NCI-H128 (cell line): ENCODE results near the gene MC1R.

Source experiments
- DNase-seq: peaks from one replicate; lab custom pipeline; 2025; ENCODE audit not compliant: unreplicated experiment; lab: John Stamatoyannopoulos, UW

MC1R gene

GRCh38 chr16:89895482-89896250, 23.0 kb upstream of the MC1R start:
- DNase-seq = no peak

- DNase-seq = no peak
Measured at GRCh38 chr16:89897204-89897603, 21.5 kb upstream of the MC1R start.

GRCh38 chr16:89898201-89898967, 20.3 kb upstream of the MC1R start:
- DNase-seq = no peak

GRCh38 chr16:89899879-89900481, 18.7 kb upstream of the MC1R start:
- DNase-seq = no peak

- no peak for DNase-seq
Measured at GRCh38 chr16:89900885-89901284, 17.8 kb upstream of the MC1R start.

GRCh38 chr16:89902980-89903379, 15.7 kb upstream of the MC1R start:
- DNase-seq = no peak

GRCh38 chr16:89903908-89904515, 14.7 kb upstream of the MC1R start:
- no peak for DNase-seq

- DNase-seq = no peak
Measured at GRCh38 chr16:89904606-89905510, 13.8 kb upstream of the MC1R start.

GRCh38 chr16:89905511-89906139, 13.0 kb upstream of the MC1R start:
- DNase-seq = no peak

- DNase-seq = no peak
Measured at GRCh38 chr16:89906140-89907025, 12.3 kb upstream of the MC1R start.

GRCh38 chr16:89907055-89907814, 11.4 kb upstream of the MC1R start:
- no peak for DNase-seq

GRCh38 chr16:89908236-89908635, 10.4 kb upstream of the MC1R start:
- no peak for DNase-seq

GRCh38 chr16:89909777-89910716, 8.6 kb upstream of the MC1R start:
- DNase-seq = no peak

GRCh38 chr16:89910717-89911354, 7.8 kb upstream of the MC1R start:
- DNase-seq = no peak

GRCh38 chr16:89911375-89911774, 7.3 kb upstream of the MC1R start:
- no peak for DNase-seq

GRCh38 chr16:89912143-89912542, 6.5 kb upstream of the MC1R start:
- DNase-seq = no peak

GRCh38 chr16:89912627-89913026, 6.0 kb upstream of the MC1R start:
- no peak for DNase-seq
